Mucosa of descending colon (tissue), 3 donors: ENCODE results near the gene ELAVL2. TPM values are rescaled to one million over a fixed set of nuclear protein-coding genes. Genes with fewer than 3 reads are reported as not detected.
"Not testable (repeated sequence)": the region's sequence is repeated elsewhere in the genome, so short reads cannot be mapped to it uniquely, and the experiment has no call there.

ENCODE experiments used
- ATAC-seq: fragments of 200-7000 bp; cut with Tn5 transposase; one replicate; pipeline ENCODE4 v1.9.1; 2020; ENCODE audit warnings: mild to moderate bottlenecking, moderate library complexity
- DNase-seq, 3 donors: peaks; one replicate each; pipeline ENCODE4 v3.0.0-alpha.2; 2020
- H3K36me3 ChIP-seq: fragments of 200-600 bp; one replicate; pipeline ENCODE4 v1.8.0; 2021; ENCODE audit warnings: low read depth, mild to moderate bottlenecking
- H3K4me1 ChIP-seq: fragments of 200-600 bp; one replicate; pipeline ENCODE4 v1.8.0; 2021; ENCODE audit warnings: low read depth, mild to moderate bottlenecking
- H3K4me3 ChIP-seq: fragments of 200-600 bp; one replicate; pipeline ENCODE4 v1.8.0; 2021; ENCODE audit warnings: mild to moderate bottlenecking
- H3K9me3 ChIP-seq: fragments of 200-600 bp; one replicate; pipeline ENCODE4 v1.8.0; 2021; ENCODE audit warnings: mild to moderate bottlenecking
- intact Hi-C, 2 donors: fragments of 100-400 bp; cut with DNase I in 1 of 2; cut with micrococcal nuclease in 1 of 2; formaldehyde crosslinking; loops; one replicate each; pipeline versions ENCODE4 v1.11.0 to v1.11.1; 2022; cut with DNase I, micrococcal nuclease
- total RNA-seq, 3 donors: library from RNA; stranded (reverse); fragmentation: NEBNext Ultra II Directional in 2 of 3; extraction: Animal tissue kit (Norgen Biotek cat#: 25700) in 2 of 3; gene quantifications; one replicate each; pipeline versions ENCODE4 v1.2.1 to v1.2.4, GENCODE V29; 2021 to 2023
- TF ChIP-seq, protein P1 (sequence below): fragments of 200-600 bp; IDR thresholded peaks from one replicate; pipeline ENCODE4 v1.8.0; 2022; ENCODE audit warnings: antibody characterized with exemption, mild to moderate bottlenecking
- donor health status: DM: no; HTN: no; CAD: no; lungs with moderate emphysema.
- donor health status: DM: no; HTN: no; CAD: no.
- donor health status: DM: no; HTN: yes; CAD: no.

ELAVL2 gene
- total RNA-seq, 3 donors from 2014 or later: 0.35 to 1.2 (median 0.76) TPM

DNA sequence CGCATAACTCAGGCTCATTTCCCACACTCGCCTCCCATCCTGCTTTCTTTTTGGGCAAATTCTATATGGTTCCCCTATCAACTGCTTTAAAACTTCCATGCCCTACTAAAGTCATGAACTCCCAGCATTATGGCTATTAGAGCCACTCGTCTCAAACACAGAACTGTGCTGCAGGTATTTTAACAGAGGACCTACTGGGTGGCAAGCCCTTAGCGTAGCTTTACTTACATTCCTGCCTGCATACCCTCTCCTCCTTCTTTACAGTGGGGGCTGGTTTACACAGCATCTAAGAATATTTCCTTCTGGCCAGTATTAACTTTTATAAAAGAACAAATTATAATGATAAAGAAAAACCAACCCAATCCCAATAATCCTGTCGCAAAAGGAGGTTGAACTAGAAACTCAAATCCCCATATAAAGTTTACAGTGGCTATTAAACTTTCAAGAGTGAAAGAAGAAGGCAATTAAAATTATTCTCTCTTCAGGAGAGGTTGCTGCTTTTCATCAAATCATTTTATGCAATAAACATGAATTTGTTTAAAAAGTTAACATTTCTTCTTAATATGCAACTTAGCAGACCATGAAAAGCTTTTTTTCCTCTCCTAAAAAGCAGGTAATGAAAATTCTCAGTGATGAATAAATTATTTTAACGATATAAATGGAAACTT is 100.6 kb downstream of the ELAVL2 start:
- Histone ChIP-seq H3K9me3 (no peaks in the 10 kb centered on the region), H3K4me3 (no peak overlapping the region), H3K36me3 (no peaks in the 10 kb centered on the region), H3K4me1 (no peaks in the 10 kb centered on the region)
- TF ChIP-seq, protein P1, sequence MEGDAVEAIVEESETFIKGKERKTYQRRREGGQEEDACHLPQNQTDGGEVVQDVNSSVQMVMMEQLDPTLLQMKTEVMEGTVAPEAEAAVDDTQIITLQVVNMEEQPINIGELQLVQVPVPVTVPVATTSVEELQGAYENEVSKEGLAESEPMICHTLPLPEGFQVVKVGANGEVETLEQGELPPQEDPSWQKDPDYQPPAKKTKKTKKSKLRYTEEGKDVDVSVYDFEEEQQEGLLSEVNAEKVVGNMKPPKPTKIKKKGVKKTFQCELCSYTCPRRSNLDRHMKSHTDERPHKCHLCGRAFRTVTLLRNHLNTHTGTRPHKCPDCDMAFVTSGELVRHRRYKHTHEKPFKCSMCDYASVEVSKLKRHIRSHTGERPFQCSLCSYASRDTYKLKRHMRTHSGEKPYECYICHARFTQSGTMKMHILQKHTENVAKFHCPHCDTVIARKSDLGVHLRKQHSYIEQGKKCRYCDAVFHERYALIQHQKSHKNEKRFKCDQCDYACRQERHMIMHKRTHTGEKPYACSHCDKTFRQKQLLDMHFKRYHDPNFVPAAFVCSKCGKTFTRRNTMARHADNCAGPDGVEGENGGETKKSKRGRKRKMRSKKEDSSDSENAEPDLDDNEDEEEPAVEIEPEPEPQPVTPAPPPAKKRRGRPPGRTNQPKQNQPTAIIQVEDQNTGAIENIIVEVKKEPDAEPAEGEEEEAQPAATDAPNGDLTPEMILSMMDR: no peak
- intact Hi-C loops: no loop called here
- ATAC-seq: no peak
- no peak for DNase-seq

- Histone ChIP-seq H3K36me3 (no peaks in the 10 kb centered on the region), H3K9me3 (no peaks in the 10 kb centered on the region), H3K4me3 (no peak overlapping the region), H3K4me1 (no peaks in the 10 kb centered on the region)
- no peak for ATAC-seq
- intact Hi-C loops: no loop called here
- TF ChIP-seq, protein P1: no peak
- DNase-seq: no peak
Observed at GRCh38 chr9:23723672-23724071, 102.4 kb downstream of the ELAVL2 start.

DNA sequence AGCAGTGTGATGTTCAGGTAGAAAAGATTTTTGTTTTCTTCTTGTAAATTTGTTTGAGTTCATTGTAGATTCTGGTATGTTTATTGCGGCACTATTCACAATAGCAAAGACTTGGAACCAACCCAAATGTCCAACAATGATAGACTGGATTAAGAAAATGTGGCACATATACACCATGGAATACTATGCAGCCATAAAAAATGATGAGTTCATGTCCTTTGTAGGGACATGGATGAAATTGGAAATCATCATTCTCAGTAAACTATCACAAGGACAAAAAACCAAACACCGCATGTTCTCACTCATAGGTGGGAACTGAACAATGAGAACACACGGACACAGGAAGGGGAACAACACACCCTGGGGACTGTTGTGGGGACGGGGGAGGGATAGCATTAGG is 103.0 kb downstream of the ELAVL2 start:
- not testable (repeated sequence) for ATAC-seq, DNase-seq

DNA sequence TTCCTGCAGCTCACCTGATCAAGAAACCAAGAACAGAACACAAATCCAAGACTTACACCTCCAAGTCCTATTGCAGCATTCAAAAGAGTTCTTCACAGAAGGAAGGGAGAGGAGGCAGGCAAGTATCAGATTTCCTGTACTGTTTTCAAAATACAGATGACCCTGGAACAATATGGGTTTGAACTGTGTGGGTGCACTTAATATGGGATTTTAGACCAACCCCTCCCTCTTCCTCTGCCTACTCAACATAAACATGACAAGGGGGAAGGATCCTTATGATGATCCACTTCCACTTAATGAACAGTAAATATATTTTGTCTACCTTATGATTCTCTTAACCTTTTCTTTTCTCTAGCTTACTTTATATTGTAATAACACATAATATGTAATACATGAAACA is 104.6 kb downstream of the ELAVL2 start:
- TF ChIP-seq, protein P1: no peak
- Histone ChIP-seq H3K4me1 (no peaks in the 10 kb centered on the region), H3K4me3 (no peak overlapping the region), H3K36me3 (no peaks in the 10 kb centered on the region), H3K9me3 (no peaks in the 10 kb centered on the region)
- intact Hi-C loops: no loop called here
- ATAC-seq: no peak
- no peak for DNase-seq

More for the DNA sequence above, 103.0 kb downstream of the ELAVL2 start:
- H3K4me3 ChIP-seq, H3K36me3 ChIP-seq, intact Hi-C loops, H3K9me3 ChIP-seq, H3K4me1 ChIP-seq: not testable (repeated sequence)

DNA sequence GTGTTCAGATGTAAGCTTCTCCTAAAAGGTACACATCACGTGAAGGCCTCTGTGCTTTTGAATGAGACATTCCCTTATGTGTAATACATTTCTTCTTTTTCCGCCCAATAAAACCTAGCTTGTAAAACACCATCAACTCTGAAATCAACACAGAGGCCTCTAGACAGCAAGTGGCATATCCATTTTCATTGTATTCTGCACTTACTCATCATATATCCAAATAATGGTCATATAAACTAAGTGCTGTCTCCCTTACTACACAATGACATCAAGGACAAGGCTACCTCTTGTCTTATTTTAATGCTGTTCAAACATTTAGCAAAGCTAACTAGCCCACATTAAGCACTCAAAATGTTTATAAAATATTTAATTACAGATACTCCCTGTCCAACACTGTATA is 108.5 kb downstream of the ELAVL2 start:
- TF ChIP-seq, protein P1: no peak
- ATAC-seq (peak; percentile 59), DNase-seq (no peak)
- no peaks in the 10 kb centered on the region for H3K9me3 ChIP-seq
- intact Hi-C loops: no loop called here
- H3K4me1 ChIP-seq: no peaks in the 10 kb centered on the region
- H3K4me3 ChIP-seq: no peak overlapping the region
- no peaks in the 10 kb centered on the region for H3K36me3 ChIP-seq

GRCh38 chr9:23707249-23707648 is 118.8 kb downstream of the ELAVL2 start:
- no peak for ATAC-seq
- Histone ChIP-seq H3K4me3 (no peak overlapping the region), H3K4me1 (no peaks in the 10 kb centered on the region), H3K9me3 (no peaks in the 10 kb centered on the region), H3K36me3 (no peaks in the 10 kb centered on the region)
- TF ChIP-seq, protein P1: no peak
- intact Hi-C loops: no loop called here
- no peak for DNase-seq
